K562 (cell line): Measurements from ENCODE around the gene TRMT1. TPM values are rescaled to one million over a fixed set of nuclear protein-coding genes. Genes with fewer than 3 reads are reported as not detected.

Experiments
- ADNP ChIP-seq: fragments of 200-800 bp; sonication (Bioruptor generic); IDR thresholded peaks from 2 replicates; pipeline ENCODE4 v1.6.1; 2016; ENCODE audit warnings: missing genetic modification characterization, missing compliant biosample characterization
- BRD4 ChIP-seq: fragments of 200-600 bp; sonication (generic); IDR thresholded peaks from 2 replicates; pipeline ENCODE4 v1.6.1; 2017; ENCODE audit warnings: inconsistent platforms
- CBX1 ChIP-seq: sonication (generic); IDR thresholded peaks from 2 replicates; pipeline ENCODE4 v1.6.1; 2016; ENCODE audit warnings: antibody characterized with exemption, low read depth, mild to moderate bottlenecking
- CHD2 ChIP-seq: IDR thresholded peaks from 2 replicates; pipeline ENCODE4 v1.6.1; 2011; ENCODE audit warnings: low read depth, low read length
- HCFC1 ChIP-seq: IDR thresholded peaks from 2 replicates; pipeline ENCODE4 v1.6.1; 2012; ENCODE audit warnings: low read depth, low read length, improper control_type of control experiment
- HDGF ChIP-seq: fragments of 450-650 bp; IDR thresholded peaks from 2 replicates; pipeline ENCODE4 v1.6.1; 2016
- MCM5 ChIP-seq: fragments of 450-650 bp; IDR thresholded peaks from 2 replicates; pipeline ENCODE4 v1.6.1; 2016; ENCODE audit warnings: low read depth
- MTA1 ChIP-seq: fragments of 450-650 bp; IDR thresholded peaks from 2 replicates; pipeline ENCODE4 v1.6.1; 2017; ENCODE audit warnings: borderline replicate concordance
- MTF1 ChIP-seq: fragments of 250-450 bp; sonication (Bioruptor Pico); IDR thresholded peaks from 2 replicates; pipeline ENCODE4 v1.9.0; 2021; ENCODE audit warnings: moderate library complexity, mild to moderate bottlenecking, inconsistent platforms, borderline replicate concordance
- PURB ChIP-seq: sonication (generic); formaldehyde crosslinking; IDR thresholded peaks from 2 replicates; pipeline ENCODE4 v1.9.0; 2021; ENCODE audit warnings: low read depth, mild to moderate bottlenecking, missing genetic modification reagents
- RFX5 ChIP-seq: IDR thresholded peaks from 2 replicates; pipeline ENCODE4 v1.6.1; 2011; ENCODE audit warnings: low read depth, mild to moderate bottlenecking, improper control_type of control experiment, low read length
- U2AF2 ChIP-seq: fragments of 200-400 bp; formaldehyde crosslinking; optimal IDR thresholded peaks from 2 replicates; pipeline ENCODE3; 2017; ENCODE audit warnings: low read depth, mild to moderate bottlenecking, low read length
- XRCC4 ChIP-seq: IDR thresholded peaks from one replicate; pipeline ENCODE4 v1.6.1; 2011; ENCODE audit not compliant: insufficient read depth, insufficient read length; ENCODE audit errors: extremely low read depth
- ZBTB1 ChIP-seq: sonication (generic); formaldehyde crosslinking; IDR thresholded peaks from 2 replicates; pipeline ENCODE4 v1.8.1; 2023; ENCODE audit warnings: missing genetic modification reagents, low read depth, mild to moderate bottlenecking, borderline replicate concordance
- ZBTB17 ChIP-seq: fragments of 450-650 bp; formaldehyde crosslinking; IDR thresholded peaks from 2 replicates; pipeline ENCODE4 v1.4.0; 2020; ENCODE audit warnings: mild to moderate bottlenecking
- ZNF282 ChIP-seq: sonication (generic); formaldehyde crosslinking; IDR thresholded peaks from 2 replicates; pipeline ENCODE4 v1.8.1; 2023; ENCODE audit warnings: missing genetic modification reagents
- ZSCAN32 ChIP-seq: fragments of 450-650 bp; formaldehyde crosslinking; IDR thresholded peaks from 2 replicates; pipeline ENCODE4 v1.4.0; 2020; ENCODE audit warnings: mild to moderate bottlenecking, moderate library complexity
- polyA plus RNA-seq, 8 experiments: library from polyadenylated mRNA; depleted of rRNA in 4 of 8; stranded (reverse) in 5 of 8; unstranded in 3 of 8; fragments of >200 nt; fragmentation: Nextera tagmentation in 2 of 8; fragmentation: Illumina TruSeq in 1 of 8; extraction: Ambion mirVana in 2 of 8; extraction: Trizol in 1 of 8; gene quantifications; 2 replicates each; pipeline versions ENCODE4 v1.2.1 to v1.2.3, GENCODE V29; 2011 to 2014; ENCODE audit warnings: inconsistent platforms in 1 of 8, missing spikeins in 1 of 8
- total RNA-seq, 7 experiments: library from RNA; depleted of rRNA in 6 of 7; stranded (reverse); fragments of >200 nt in 6 of 7; fragmentation: Illumina TruSeq in 2 of 7; extraction: Trizol in 2 of 7; gene quantifications; 2 replicates each; pipeline versions ENCODE4 v1.2.1 to v1.2.3, GENCODE V29; 2011 to 2021; ENCODE audit warnings: low replicate concordance in 1 of 7
- TF ChIP-seq, protein P1 (sequence below): fragments of 250-450 bp; sonication (Bioruptor Pico); IDR thresholded peaks from 2 replicates; pipeline ENCODE4 v1.4.0; 2020; ENCODE audit warnings: borderline replicate concordance
- TF ChIP-seq, protein P2 (sequence below), 2 experiments: fragments of 450-650 bp; IDR thresholded peaks; 2 replicates each; pipeline ENCODE4 v1.6.1; 2016
- TF ChIP-seq, protein P3 (sequence below): IDR thresholded peaks from 2 replicates; pipeline ENCODE4 v1.6.1; 2012; ENCODE audit warnings: low read depth, low read length, improper control_type of control experiment, borderline replicate concordance
- TF ChIP-seq, protein P4 (sequence below): fragments of 450-650 bp; IDR thresholded peaks from 2 replicates; pipeline ENCODE4 v1.6.1; 2016; ENCODE audit warnings: borderline replicate concordance

The TRMT1 gene
- total and polyA plus RNA-seq, 9 of the 15 experiments (the other 6 are each of a cell fraction or from before 2014, with no cell fraction given), result 5.8 to 158 (median 54.3) TPM

DNA sequence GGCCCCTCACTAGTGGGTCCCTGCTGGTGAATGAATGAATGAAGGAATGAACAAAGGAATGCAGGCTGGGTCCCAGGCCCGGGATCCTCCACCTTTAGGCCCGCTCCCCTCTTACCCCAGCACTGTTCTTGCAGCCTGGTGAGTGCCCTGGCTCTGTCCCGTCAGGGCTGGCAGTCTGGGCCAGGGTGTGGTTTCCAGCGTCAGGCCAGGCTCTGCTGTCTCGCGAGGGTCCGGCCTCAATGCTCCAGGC is 14.2 kb downstream of the TRMT1 start (continued):
- TF ChIP-seq, protein P1, sequence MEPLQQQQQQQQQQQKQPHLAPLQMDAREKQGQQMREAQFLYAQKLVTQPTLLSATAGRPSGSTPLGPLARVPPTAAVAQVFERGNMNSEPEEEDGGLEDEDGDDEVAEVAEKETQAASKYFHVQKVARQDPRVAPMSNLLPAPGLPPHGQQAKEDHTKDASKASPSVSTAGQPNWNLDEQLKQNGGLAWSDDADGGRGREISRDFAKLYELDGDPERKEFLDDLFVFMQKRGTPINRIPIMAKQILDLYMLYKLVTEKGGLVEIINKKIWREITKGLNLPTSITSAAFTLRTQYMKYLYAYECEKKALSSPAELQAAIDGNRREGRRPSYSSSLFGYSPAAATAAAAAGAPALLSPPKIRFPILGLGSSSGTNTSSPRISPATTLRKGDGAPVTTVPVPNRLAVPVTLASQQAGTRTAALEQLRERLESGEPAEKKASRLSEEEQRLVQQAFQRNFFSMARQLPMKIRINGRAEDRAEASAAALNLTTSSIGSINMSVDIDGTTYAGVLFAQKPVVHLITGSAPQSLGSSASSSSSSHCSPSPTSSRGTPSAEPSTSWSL, result no peak
- TF ChIP-seq ZBTB17 (CRISPR knock-in tag) (no peak), HCFC1 (peak; percentile 33; the same call in 1 of the 2 replicates), PURB (CRISPR knock-in tag) (no peak), ZNF282 (CRISPR knock-in tag) (no peak), BRD4 (peak; percentile 53; the same call in 1 of the 2 replicates), ZSCAN32 (CRISPR knock-in tag) (no peak), U2AF2 (no peak), CBX1 (0 out of 2 replicates have a peak, but pooled peaks have one; percentile 76), MTA1 (no peak), HDGF (peak; percentile 45; the same call in 1 of the 2 replicates), MTF1 (CRISPR knock-in tag) (no peak), ZBTB1 (CRISPR knock-in tag) (no peak), RFX5 (no peak), ADNP (no peak), CHD2 (peak; percentile 96), MCM5 (no peak), XRCC4 (no peak)
- TF ChIP-seq, protein P2, sequence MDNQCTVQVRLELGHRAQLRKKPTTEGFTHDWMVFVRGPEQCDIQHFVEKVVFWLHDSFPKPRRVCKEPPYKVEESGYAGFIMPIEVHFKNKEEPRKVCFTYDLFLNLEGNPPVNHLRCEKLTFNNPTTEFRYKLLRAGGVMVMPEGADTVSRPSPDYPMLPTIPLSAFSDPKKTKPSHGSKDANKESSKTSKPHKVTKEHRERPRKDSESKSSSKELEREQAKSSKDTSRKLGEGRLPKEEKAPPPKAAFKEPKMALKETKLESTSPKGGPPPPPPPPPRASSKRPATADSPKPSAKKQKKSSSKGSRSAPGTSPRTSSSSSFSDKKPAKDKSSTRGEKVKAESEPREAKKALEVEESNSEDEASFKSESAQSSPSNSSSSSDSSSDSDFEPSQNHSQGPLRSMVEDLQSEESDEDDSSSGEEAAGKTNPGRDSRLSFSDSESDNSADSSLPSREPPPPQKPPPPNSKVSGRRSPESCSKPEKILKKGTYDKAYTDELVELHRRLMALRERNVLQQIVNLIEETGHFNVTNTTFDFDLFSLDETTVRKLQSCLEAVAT (IDR thresholded peaks at IDR 0.05), result peak in 1 of 2 experiments; percentile 81; a peak in 2 of 4 replicates
- TF ChIP-seq, protein P3, sequence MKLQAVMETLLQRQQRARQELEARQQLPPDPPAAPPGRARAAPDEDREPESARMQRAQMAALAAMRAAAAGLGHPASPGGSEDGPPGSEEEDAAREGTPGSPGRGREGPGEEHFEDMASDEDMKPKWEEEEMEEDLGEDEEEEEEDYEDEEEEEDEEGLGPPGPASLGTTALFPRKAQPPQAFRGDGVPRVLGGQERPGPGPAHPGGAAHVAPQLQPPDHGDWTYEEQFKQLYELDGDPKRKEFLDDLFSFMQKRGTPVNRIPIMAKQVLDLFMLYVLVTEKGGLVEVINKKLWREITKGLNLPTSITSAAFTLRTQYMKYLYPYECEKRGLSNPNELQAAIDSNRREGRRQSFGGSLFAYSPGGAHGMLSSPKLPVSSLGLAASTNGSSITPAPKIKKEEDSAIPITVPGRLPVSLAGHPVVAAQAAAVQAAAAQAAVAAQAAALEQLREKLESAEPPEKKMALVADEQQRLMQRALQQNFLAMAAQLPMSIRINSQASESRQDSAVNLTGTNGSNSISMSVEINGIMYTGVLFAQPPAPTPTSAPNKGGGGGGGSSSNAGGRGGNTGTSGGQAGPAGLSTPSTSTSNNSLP, result no peak
- TF ChIP-seq, protein P4, sequence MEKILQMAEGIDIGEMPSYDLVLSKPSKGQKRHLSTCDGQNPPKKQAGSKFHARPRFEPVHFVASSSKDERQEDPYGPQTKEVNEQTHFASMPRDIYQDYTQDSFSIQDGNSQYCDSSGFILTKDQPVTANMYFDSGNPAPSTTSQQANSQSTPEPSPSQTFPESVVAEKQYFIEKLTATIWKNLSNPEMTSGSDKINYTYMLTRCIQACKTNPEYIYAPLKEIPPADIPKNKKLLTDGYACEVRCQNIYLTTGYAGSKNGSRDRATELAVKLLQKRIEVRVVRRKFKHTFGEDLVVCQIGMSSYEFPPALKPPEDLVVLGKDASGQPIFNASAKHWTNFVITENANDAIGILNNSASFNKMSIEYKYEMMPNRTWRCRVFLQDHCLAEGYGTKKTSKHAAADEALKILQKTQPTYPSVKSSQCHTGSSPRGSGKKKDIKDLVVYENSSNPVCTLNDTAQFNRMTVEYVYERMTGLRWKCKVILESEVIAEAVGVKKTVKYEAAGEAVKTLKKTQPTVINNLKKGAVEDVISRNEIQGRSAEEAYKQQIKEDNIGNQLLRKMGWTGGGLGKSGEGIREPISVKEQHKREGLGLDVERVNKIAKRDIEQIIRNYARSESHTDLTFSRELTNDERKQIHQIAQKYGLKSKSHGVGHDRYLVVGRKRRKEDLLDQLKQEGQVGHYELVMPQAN, result peak; percentile 45; the same call in 1 of the 2 replicates
